Stimulated activated naive CD8-positive, alpha-beta T cell treated with anti-CD3 and anti-CD28 coated beads, Interleukin-15, Interleukin-2, amounts not matched to agents 100 ng/mL and 50 ng/mL, for 24 hours (primary cell): ENCODE measurements around the gene MYEOV.

Experiments used
- H3K27ac Mint-ChIP-seq: one replicate; pipeline ENCODE4 v1.8.0; 2021; ENCODE audit warnings: mild to moderate bottlenecking, mixed read lengths
- H3K27me3 Mint-ChIP-seq: one replicate; pipeline ENCODE4 v1.8.0; 2021; ENCODE audit warnings: mixed read lengths
- H3K36me3 Mint-ChIP-seq: one replicate; pipeline ENCODE4 v1.8.0; 2021; ENCODE audit warnings: low read depth, mixed read lengths
- H3K4me1 Mint-ChIP-seq: one replicate; pipeline ENCODE4 v1.8.0; 2021; ENCODE audit warnings: low read depth, mixed read lengths
- H3K4me3 Mint-ChIP-seq: one replicate; pipeline ENCODE4 v1.8.0; 2021; ENCODE audit warnings: mild to moderate bottlenecking, mixed read lengths
- H3K9me3 Mint-ChIP-seq: one replicate; pipeline ENCODE4 v1.8.0; 2021; ENCODE audit warnings: mixed read lengths

Gene MYEOV

DNA sequence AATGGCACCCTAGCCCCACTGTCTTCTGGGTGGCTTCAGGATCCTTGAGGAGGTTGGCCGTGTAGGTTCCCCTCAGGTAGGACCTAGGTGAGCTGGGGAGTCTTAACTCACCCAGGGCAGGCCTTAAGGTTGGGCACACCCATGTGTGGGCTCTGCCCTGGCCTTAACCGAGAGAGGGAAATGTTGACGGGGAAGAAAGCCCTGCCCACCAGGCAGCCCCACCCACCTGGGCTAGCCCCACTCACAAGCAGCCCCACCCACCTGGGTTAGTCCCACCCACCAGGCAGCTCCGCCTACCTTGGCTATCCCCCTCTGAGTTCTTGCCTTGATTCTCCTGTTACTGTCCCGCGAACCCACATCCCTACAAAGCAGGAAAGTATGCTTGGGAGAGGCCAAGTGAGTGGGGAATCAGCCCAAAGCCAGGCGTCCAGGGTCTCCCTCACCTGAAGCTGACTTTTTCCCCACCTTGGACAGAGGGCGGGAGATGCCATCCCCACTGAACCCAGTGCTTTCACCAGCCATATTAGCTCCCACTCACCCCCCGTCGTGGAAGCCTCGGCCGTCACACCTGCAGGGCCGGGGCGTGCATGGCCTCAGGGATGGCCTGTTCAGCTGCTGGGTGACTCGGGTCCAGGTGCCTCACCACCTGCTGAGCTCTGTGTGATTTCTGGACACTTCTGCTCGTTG, at the start of gene MYEOV:
Gene MYEOV, plus strand, starts transcription at position 337 of the 687 bp plus-strand sequence. CDS start 1,200 bp downstream, outside the sequence.
- Mint-ChIP-seq H3K4me1 (peaks cover 46% of the 10 kb centered on the region), H3K4me3 (no peak within 1 kb of the TSS), H3K27me3 (no peaks in the 10 kb centered on the region), H3K36me3 (no peaks in the 10 kb centered on the region), H3K27ac (no peak within 1 kb of the TSS), H3K9me3 (no peaks in the 10 kb centered on the region)

DNA sequence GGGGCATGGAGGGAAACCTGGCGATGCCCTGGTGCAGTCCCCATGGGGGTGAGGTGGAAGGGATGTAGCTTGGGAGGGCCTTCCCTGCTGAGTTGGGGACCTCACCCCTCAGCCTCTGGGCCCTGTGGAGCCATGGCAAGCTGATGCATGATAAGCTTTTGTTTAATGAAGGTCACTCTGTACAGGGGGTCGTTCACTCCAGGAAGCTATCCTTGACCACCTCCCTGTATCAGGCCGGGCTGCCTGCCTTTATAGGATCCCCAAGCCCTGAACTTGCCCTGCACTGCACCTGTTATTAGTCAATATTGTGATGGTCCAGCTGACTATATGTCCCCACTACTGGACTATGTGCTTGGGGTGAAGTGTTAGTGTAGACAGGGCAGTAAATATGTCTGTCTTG, 49.7 kb upstream of the MYEOV start:
- H3K4me1 Mint-ChIP-seq = peaks cover 24% of the 10 kb centered on the region
- no peaks in the 10 kb centered on the region for H3K27me3 Mint-ChIP-seq
- H3K36me3 Mint-ChIP-seq = no peaks in the 10 kb centered on the region
- no peak overlapping the region for H3K27ac Mint-ChIP-seq
- H3K4me3 Mint-ChIP-seq = no peak overlapping the region
- peaks cover 6% of the 10 kb centered on the region for H3K9me3 Mint-ChIP-seq

DNA sequence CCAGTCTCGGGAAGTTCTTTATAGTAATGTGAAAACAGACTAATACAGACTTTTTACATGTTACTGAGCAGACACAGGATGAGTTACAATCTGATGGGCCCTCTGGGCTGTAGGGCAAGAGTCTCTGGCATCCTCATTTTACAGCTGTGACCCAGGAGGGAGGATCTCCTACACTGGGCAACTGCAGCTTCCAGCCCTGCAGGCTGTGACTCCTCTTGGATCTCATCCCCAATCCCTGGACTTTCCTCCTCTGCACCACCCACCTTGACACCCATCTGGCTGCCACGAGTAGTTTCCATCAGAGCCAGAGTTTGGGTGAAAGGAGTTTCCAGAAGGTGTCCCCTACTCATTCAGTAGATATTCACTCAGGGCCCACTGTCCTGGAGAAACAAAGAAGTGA, 48.9 kb upstream of the MYEOV start:
- Mint-ChIP-seq H3K27me3 (no peaks in the 10 kb centered on the region), H3K9me3 (peaks cover 6% of the 10 kb centered on the region), H3K36me3 (no peaks in the 10 kb centered on the region), H3K4me3 (no peak overlapping the region), H3K27ac (no peak overlapping the region), H3K4me1 (peaks cover 17% of the 10 kb centered on the region)

DNA sequence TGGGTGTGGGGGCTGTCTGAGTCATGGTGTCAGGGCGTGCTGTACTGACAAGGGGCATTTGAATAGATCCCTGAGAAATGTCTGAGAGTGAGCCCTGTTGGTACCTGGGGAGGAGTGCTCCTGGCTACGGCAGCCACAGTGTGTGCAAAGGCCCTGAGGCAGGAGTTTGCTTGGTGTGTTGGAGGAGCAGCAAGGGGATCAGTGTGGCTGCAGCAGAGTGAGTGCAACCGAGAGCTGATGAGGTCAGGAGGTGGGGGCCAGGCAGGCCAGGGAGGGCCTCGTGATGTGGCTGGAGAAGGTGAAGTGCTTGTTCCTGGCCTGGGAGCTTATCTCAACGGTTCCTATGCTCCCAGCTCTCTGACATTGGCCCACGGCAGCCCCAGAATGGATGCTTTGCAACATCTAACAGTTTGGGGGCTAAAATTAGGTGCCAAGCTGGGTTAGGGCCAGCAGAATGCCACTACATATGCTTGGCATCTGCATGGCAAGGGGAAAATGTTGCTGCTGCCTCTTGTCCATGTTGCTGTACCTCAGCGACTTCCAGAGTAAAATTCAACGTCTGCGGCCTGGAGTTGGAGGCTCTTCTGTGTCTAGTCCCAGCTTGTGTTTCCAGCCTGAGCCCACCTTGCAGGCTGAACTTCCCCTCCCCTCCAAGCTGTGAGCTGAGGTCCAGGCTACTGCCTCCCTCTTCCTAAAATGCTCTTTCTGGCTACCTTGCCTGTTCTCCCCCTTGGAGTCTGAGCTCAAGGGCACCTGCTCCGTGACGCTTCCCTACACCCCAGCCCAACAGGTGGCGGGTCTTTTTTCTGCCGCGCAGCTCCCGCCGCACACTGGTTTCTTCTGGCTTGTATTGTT, 48.2 kb upstream of the MYEOV start:
- Mint-ChIP-seq H3K4me1 (peaks cover 12% of the 10 kb centered on the region), H3K9me3 (peaks cover 6% of the 10 kb centered on the region), H3K4me3 (no peak overlapping the region), H3K27me3 (no peaks in the 10 kb centered on the region), H3K27ac (no peak overlapping the region), H3K36me3 (no peaks in the 10 kb centered on the region)

DNA sequence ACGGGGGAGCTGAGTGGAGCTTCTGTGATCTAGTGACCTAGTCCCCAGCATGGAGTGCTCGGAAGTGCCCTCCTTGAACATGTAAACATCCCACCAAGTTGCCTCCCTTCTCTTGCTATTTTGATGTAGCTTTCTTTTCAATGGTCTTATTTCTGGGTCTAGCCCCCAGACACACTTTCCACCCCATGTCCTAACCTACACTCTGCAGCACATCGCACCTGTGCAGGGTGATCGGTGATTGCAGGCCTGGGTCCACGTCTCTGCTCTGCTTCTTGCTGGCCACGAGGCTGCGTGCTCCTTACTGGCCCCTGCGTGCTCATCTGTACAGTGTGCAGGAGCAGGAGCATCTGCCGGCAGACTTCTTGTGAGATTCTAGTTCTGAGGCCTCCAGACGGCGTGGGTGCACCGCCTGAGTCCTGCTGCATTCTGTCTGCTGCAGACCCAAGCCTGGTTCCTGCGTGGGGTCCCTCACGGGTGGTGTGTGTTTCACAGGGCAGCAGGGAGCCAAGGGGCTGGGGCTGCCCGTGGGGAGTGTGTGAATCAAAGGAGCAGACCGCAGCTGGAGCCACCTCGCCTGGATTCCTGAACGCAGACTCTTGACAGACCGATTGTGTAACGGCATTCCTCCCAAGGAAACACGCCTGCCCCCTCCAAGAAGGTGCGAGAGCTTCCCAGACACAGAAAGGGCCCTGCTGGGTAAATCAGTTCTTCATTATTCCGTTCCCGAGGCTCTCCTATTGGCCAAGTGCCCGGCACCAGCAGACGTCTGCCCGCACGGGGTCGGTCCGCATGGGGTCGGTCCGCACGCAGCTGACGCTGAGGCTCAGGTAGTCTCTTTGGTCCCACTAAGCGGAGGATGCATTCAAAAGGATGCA, 44.4 kb upstream of the MYEOV start:
- Mint-ChIP-seq H3K36me3 (no peaks in the 10 kb centered on the region), H3K27me3 (peaks cover 9% of the 10 kb centered on the region), H3K9me3 (peaks cover 8% of the 10 kb centered on the region), H3K4me3 (no peak overlapping the region), H3K27ac (no peak overlapping the region), H3K4me1 (no peaks in the 10 kb centered on the region)

GRCh38 chr11:69250186-69251056, 43.5 kb upstream of the MYEOV start:
- no peaks in the 10 kb centered on the region for H3K4me1 Mint-ChIP-seq
- peaks cover 12% of the 10 kb centered on the region for H3K9me3 Mint-ChIP-seq
- H3K27ac Mint-ChIP-seq = no peak overlapping the region
- no peaks in the 10 kb centered on the region for H3K36me3 Mint-ChIP-seq
- no peak overlapping the region for H3K4me3 Mint-ChIP-seq
- peaks cover 16% of the 10 kb centered on the region for H3K27me3 Mint-ChIP-seq

DNA sequence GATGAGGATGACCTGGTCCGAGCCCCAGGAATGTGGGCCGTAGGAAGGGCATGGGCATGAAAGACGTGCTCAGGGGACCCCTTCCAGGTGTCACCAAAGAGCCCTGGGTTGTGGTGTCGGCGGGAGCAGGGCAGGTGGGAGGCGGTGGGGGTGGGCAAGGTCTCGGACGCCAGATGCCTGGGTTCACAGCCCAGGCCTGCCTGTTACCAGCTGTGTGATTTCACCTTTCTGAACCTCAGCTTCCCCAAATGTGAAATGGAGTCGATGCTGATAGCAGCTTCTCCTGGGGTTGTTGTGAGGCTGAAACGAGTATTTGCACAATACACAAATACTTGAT, 42.9 kb upstream of the MYEOV start:
- Mint-ChIP-seq H3K9me3 (peaks cover 14% of the 10 kb centered on the region), H3K36me3 (no peaks in the 10 kb centered on the region), H3K4me3 (no peak overlapping the region), H3K27ac (no peak overlapping the region), H3K4me1 (no peaks in the 10 kb centered on the region), H3K27me3 (peaks cover 17% of the 10 kb centered on the region)

DNA sequence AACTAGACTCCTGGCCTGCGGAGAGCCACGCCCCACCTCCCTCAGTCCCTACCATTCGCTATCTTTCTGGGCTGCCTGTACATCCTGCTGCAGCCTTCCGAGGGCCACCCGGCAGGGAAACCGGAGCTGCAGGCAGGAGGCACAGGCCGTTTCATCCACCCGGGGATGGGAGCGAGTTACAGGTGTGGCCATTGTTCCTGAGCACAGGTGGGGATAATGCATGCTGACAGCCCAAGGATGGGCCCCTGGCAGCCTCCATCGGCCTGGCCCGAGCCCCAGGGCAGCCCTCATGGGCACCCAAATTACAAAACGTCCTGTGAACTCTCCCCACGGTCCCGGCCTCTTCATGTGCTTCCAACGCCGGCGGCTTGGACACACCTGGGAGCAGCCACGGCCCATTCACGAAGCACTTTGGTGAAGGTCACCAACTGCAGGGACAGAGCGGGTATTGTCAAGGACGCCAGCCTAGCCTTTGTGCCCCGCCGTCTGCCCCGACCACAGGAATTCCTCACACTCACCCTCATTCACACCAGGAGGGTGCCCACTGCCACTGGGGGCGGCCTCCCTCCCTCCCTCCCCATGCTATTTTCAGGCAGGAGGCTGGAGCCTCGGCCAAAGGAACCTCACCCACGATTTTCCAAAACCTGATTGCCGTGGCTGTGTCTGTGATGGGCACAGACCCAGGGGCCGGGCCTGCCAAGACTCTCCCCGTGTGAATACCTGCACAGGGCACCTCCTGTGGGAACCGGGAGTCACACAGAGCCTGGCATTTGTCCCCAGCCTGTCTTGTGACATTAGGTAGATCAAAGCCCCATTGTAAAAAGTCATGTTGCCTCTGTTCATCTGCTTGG, 42.1 kb upstream of the MYEOV start:
- H3K9me3 Mint-ChIP-seq = peaks cover 15% of the 10 kb centered on the region
- H3K27ac Mint-ChIP-seq = no peak overlapping the region
- H3K4me3 Mint-ChIP-seq = no peak overlapping the region
- no peaks in the 10 kb centered on the region for H3K36me3 Mint-ChIP-seq
- H3K4me1 Mint-ChIP-seq = no peaks in the 10 kb centered on the region
- H3K27me3 Mint-ChIP-seq = peaks cover 19% of the 10 kb centered on the region

GRCh38 chr11:69252490-69252837, 41.5 kb upstream of the MYEOV start:
- H3K4me1 Mint-ChIP-seq = no peaks in the 10 kb centered on the region
- H3K36me3 Mint-ChIP-seq = no peaks in the 10 kb centered on the region
- H3K27me3 Mint-ChIP-seq = peaks cover 23% of the 10 kb centered on the region
- no peak overlapping the region for H3K4me3 Mint-ChIP-seq
- H3K27ac Mint-ChIP-seq = no peak overlapping the region
- H3K9me3 Mint-ChIP-seq = peaks cover 15% of the 10 kb centered on the region

DNA sequence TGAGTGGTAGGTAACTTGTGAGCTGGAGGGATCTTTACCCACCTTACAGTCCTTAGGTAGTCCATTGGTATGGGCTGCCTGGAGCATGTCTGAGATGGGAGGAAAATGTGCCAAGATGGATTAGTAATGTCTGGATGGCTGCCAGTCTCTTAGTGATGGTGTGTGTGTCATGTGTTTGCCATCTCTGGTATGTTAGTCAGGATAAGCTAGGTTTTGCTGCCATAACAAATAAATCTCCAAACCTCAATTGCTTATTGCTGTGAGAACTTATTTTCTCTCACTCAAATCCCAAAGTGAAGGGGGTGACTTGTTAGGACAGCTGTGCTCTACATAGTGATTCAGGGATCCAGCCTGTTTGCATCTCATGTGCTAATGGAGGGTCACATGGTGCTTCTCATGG, 40.9 kb upstream of the MYEOV start:
- Mint-ChIP-seq H3K36me3 (no peaks in the 10 kb centered on the region), H3K4me1 (peaks cover 3% of the 10 kb centered on the region), H3K4me3 (no peak overlapping the region), H3K27ac (no peak overlapping the region), H3K27me3 (peaks cover 23% of the 10 kb centered on the region), H3K9me3 (peaks cover 15% of the 10 kb centered on the region)

DNA sequence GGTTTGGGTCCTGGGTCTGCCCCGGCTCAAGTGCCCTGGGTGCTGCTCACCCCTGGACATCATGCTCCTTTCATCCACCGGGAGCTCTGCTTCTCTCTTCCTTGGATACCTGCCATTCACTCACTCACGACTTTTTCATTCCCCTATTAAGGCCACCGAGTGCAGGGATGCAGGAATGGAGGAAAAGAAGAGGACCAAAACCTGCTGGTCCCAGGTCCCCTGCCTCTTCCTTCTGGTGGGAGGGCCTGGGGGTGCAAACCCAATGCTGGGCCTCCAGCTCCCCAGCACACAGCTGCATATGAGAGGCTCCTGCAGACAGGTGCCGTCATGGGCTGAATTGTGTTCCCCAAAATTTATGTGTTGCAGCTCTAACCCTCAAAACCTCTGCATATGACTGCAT, 36.8 kb upstream of the MYEOV start:
- Mint-ChIP-seq H3K27me3 (peaks cover 23% of the 10 kb centered on the region), H3K27ac (no peak overlapping the region), H3K4me1 (peaks cover 8% of the 10 kb centered on the region), H3K9me3 (peaks cover 17% of the 10 kb centered on the region), H3K4me3 (no peak overlapping the region), H3K36me3 (no peaks in the 10 kb centered on the region)

GRCh38 chr11:69257838-69258658, 35.9 kb upstream of the MYEOV start:
- Mint-ChIP-seq H3K4me1 (peaks cover 8% of the 10 kb centered on the region), H3K36me3 (no peaks in the 10 kb centered on the region), H3K9me3 (peaks cover 14% of the 10 kb centered on the region), H3K27me3 (peaks cover 15% of the 10 kb centered on the region), H3K27ac (no peak overlapping the region), H3K4me3 (no peak overlapping the region)

- Mint-ChIP-seq H3K36me3 (no peaks in the 10 kb centered on the region), H3K27ac (no peak overlapping the region), H3K9me3 (peaks cover 11% of the 10 kb centered on the region), H3K27me3 (peaks cover 14% of the 10 kb centered on the region), H3K4me1 (peaks cover 8% of the 10 kb centered on the region), H3K4me3 (no peak overlapping the region)
Measured at GRCh38 chr11:69259096-69259495, 34.9 kb upstream of the MYEOV start.
